ENCODE measurements around the gene EPGN. TPM values are rescaled to one million over a fixed set of nuclear protein-coding genes. Genes with fewer than 3 reads are reported as not detected.

Gene EPGN
- total RNA-seq, 4 donors from 2014 or later = not detected

- DNase-seq = no peak
- Histone ChIP-seq H3K27me3 (no peaks in the 10 kb centered on the region), H3K36me3 (no peaks in the 10 kb centered on the region), H3K9me3 (no peaks in the 10 kb centered on the region), H3K4me3 (no peak overlapping the region), H3K4me1 (no peaks in the 10 kb centered on the region), H3K27ac (no peak overlapping the region)
- TF ChIP-seq CTCF (IDR thresholded peaks at IDR 0.05 in 4 of 5, conservative IDR thresholded peaks at IDR 0.05 in 1 of 5) (peak in 2 of 5 experiments; percentile 36 to 47), POLR2A (IDR thresholded peaks at IDR 0.05) (no peak)
- no peak for ATAC-seq
- in situ Hi-C loops (cut with MboI; ENCODE audit: low sequenced_read_pairs in 4 of 4) (loop anchor here in 1 of 4 donors (25.0 kb wide), 1 partner anchor 125 kb away; no protein-coding TSS in a partner anchor), intact Hi-C loops (cut with DNase I; ENCODE audit: low total_unique reads) (no loop called here)
Measured at GRCh38 chr4:74311696-74312313, 3.5 kb downstream of the EPGN start.

GRCh38 chr4:74314329-74314728, 6.1 kb downstream of the EPGN start:
- H3K36me3 ChIP-seq = no peaks in the 10 kb centered on the region
- no peak overlapping the region for H3K27ac ChIP-seq
- intact Hi-C loops (cut with DNase I; ENCODE audit: low total_unique reads) = no loop called here
- ATAC-seq (no peak), DNase-seq (no peak)
- H3K4me3 ChIP-seq = no peak overlapping the region
- H3K9me3 ChIP-seq = no peaks in the 10 kb centered on the region
- TF ChIP-seq CTCF (IDR thresholded peaks at IDR 0.05 in 4 of 5, conservative IDR thresholded peaks at IDR 0.05 in 1 of 5) (no peak), POLR2A (IDR thresholded peaks at IDR 0.05) (no peak)
- in situ Hi-C loops (cut with MboI; ENCODE audit: low sequenced_read_pairs in 4 of 4) = loop anchor here in 1 of 4 donors (25.0 kb wide), 1 partner anchor 127 kb away; no protein-coding TSS in a partner anchor
- H3K27me3 ChIP-seq = no peaks in the 10 kb centered on the region
- H3K4me1 ChIP-seq = no peaks in the 10 kb centered on the region

DNA sequence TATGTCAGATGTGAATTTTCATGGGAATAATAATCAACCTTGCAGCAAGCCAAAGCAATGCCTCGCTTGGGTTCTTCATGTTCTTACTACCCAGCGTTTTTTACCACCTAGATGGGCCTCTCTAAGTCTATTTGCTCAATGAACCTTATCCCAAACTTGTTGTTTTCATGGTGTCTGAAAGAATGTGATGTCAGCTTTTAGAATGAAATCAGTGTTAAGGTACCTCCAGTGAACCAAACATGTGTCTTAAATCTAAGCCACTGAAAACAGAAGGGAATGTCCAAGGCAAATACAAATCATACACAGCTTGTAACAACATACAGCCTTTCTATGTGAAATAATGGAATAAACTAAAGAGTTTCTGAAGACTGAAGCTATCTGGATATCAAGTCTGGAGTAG, 6.7 kb downstream of the EPGN start:
- H3K9me3 ChIP-seq = no peaks in the 10 kb centered on the region
- in situ Hi-C loops (cut with MboI; ENCODE audit: low sequenced_read_pairs in 4 of 4) (loop anchor here in 1 of 4 donors (25.0 kb wide), 1 partner anchor 128 kb away; no protein-coding TSS in a partner anchor), intact Hi-C loops (cut with DNase I; ENCODE audit: low total_unique reads) (no loop called here)
- DNase-seq = no peak
- no peaks in the 10 kb centered on the region for H3K27me3 ChIP-seq
- no peak overlapping the region for H3K4me3 ChIP-seq
- H3K4me1 ChIP-seq = no peaks in the 10 kb centered on the region
- H3K36me3 ChIP-seq = no peaks in the 10 kb centered on the region
- H3K27ac ChIP-seq = no peak overlapping the region
- TF ChIP-seq CTCF (IDR thresholded peaks at IDR 0.05 in 4 of 5, conservative IDR thresholded peaks at IDR 0.05 in 1 of 5) (no peak), POLR2A (IDR thresholded peaks at IDR 0.05) (no peak)
- ATAC-seq = no peak

GRCh38 chr4:74315376-74315775, 7.1 kb downstream of the EPGN start:
- in situ Hi-C loops (cut with MboI; ENCODE audit: low sequenced_read_pairs in 4 of 4) (loop anchor here in 1 of 4 donors (25.0 kb wide), 1 partner anchor 128 kb away; no protein-coding TSS in a partner anchor), intact Hi-C loops (cut with DNase I; ENCODE audit: low total_unique reads) (no loop called here)
- Histone ChIP-seq H3K9me3 (no peaks in the 10 kb centered on the region), H3K27me3 (no peaks in the 10 kb centered on the region), H3K27ac (no peak overlapping the region), H3K4me1 (no peaks in the 10 kb centered on the region), H3K36me3 (no peaks in the 10 kb centered on the region), H3K4me3 (no peak overlapping the region)
- TF ChIP-seq POLR2A (IDR thresholded peaks at IDR 0.05) (no peak), CTCF (IDR thresholded peaks at IDR 0.05 in 4 of 5, conservative IDR thresholded peaks at IDR 0.05 in 1 of 5) (no peak)
- ATAC-seq (no peak), DNase-seq (no peak)

Data from gastrocnemius medialis (tissue), 4 donors.